ENCODE results near the gene TASP1. TPM values are rescaled to one million over a fixed set of nuclear protein-coding genes. Genes with fewer than 3 reads are reported as not detected.
"Not testable (repeated sequence)": the region's sequence is repeated elsewhere in the genome, so short reads cannot be mapped to it uniquely, and the experiment has no call there.

The TASP1 gene
- total RNA-seq, 1 donor from 2014 or later: 10.3 TPM

GRCh38 chr20:13487202-13487601 is 151.5 kb downstream of the TASP1 start:
- Histone ChIP-seq H3K9me3 (ENCODE audit: insufficient read depth, low read depth, low read length) (no peaks in the 10 kb centered on the region), H2AFZ (ENCODE audit: low read depth, low read length) (no peak overlapping the region), H3K27me3 (ENCODE audit: insufficient read depth, low read length) (no peaks in the 10 kb centered on the region), H3K4me2 (ENCODE audit: low read length) (no peak overlapping the region), H3K9ac (ENCODE audit: low read length) (no peak overlapping the region), H3K27ac (ENCODE audit: low read depth, low read length) (no peak overlapping the region), H4K20me1 (ENCODE audit: insufficient read depth, low read length) (no peaks in the 10 kb centered on the region), H3K4me1 (ENCODE audit: insufficient read depth, low read length) (peaks cover 5% of the 10 kb centered on the region), H3K79me2 (ENCODE audit: insufficient read depth, low read length) (no peaks in the 10 kb centered on the region), H3K4me3 (ENCODE audit: insufficient read depth, low read depth, low read length) (no peak overlapping the region), H3K36me3 (ENCODE audit: insufficient read depth, low read length) (peaks cover 5% of the 10 kb centered on the region)
- Mint-ChIP-seq H3K9me3 (ENCODE audit: unreplicated experiment) (peaks cover 3% of the 10 kb centered on the region), H3K27ac (ENCODE audit: unreplicated experiment) (no peak overlapping the region), H3K27me3 (ENCODE audit: low read depth, unreplicated experiment) (no peaks in the 10 kb centered on the region), H3K4me1 (ENCODE audit: low read depth, unreplicated experiment) (peaks cover 10% of the 10 kb centered on the region), H3K4me3 (ENCODE audit: unreplicated experiment) (no peak overlapping the region), H3K36me3 (ENCODE audit: low read depth, unreplicated experiment) (peaks cover 6% of the 10 kb centered on the region)
- DNase-seq (ENCODE audit: low read depth): no peak
- TF ChIP-seq CTCF (IDR thresholded peaks at IDR 0.05; ENCODE audit: insufficient read depth, low read depth, low read length): no peak
- no peak for TF ChIP-seq EZH2 (IDR thresholded peaks at IDR 0.05; ENCODE audit: insufficient read depth, low read length)
- no peak for FAIRE-seq

- FAIRE-seq: no peak
- Mint-ChIP-seq H3K4me1 (ENCODE audit: low read depth, unreplicated experiment) (peaks cover 5% of the 10 kb centered on the region), H3K4me3 (ENCODE audit: unreplicated experiment) (no peak overlapping the region), H3K27me3 (ENCODE audit: low read depth, unreplicated experiment) (no peaks in the 10 kb centered on the region), H3K9me3 (ENCODE audit: unreplicated experiment) (peaks cover 3% of the 10 kb centered on the region), H3K36me3 (ENCODE audit: low read depth, unreplicated experiment) (peaks cover 8% of the 10 kb centered on the region), H3K27ac (ENCODE audit: unreplicated experiment) (no peak overlapping the region)
- H3K4me3 ChIP-seq (ENCODE audit: insufficient read depth, low read depth, low read length): no peak overlapping the region
- no peak for DNase-seq (ENCODE audit: low read depth)
- H2AFZ ChIP-seq (ENCODE audit: low read depth, low read length): no peak overlapping the region
- no peak overlapping the region for H3K27ac ChIP-seq (ENCODE audit: low read depth, low read length)
- TF ChIP-seq CTCF (IDR thresholded peaks at IDR 0.05; ENCODE audit: insufficient read depth, low read depth, low read length) (no peak), EZH2 (IDR thresholded peaks at IDR 0.05; ENCODE audit: insufficient read depth, low read length) (no peak)
- no peaks in the 10 kb centered on the region for H3K27me3 ChIP-seq (ENCODE audit: insufficient read depth, low read length)
- no peak overlapping the region for H3K4me2 ChIP-seq (ENCODE audit: low read length)
- H4K20me1 ChIP-seq (ENCODE audit: insufficient read depth, low read length): no peaks in the 10 kb centered on the region
- H3K36me3 ChIP-seq (ENCODE audit: insufficient read depth, low read length): peaks cover 5% of the 10 kb centered on the region
- no peaks in the 10 kb centered on the region for H3K9me3 ChIP-seq (ENCODE audit: insufficient read depth, low read depth, low read length)
- H3K79me2 ChIP-seq (ENCODE audit: insufficient read depth, low read length): no peaks in the 10 kb centered on the region
- H3K9ac ChIP-seq (ENCODE audit: low read length): no peak overlapping the region
- peaks cover 1% of the 10 kb centered on the region for H3K4me1 ChIP-seq (ENCODE audit: insufficient read depth, low read length)
Measured at GRCh38 chr20:13486694-13487093, 152.0 kb downstream of the TASP1 start.

- Histone ChIP-seq H3K9me3 (ENCODE audit: insufficient read depth, low read depth, low read length) (no peaks in the 10 kb centered on the region), H3K79me2 (ENCODE audit: insufficient read depth, low read length) (no peaks in the 10 kb centered on the region), H3K4me1 (ENCODE audit: insufficient read depth, low read length) (no peaks in the 10 kb centered on the region), H4K20me1 (ENCODE audit: insufficient read depth, low read length) (no peaks in the 10 kb centered on the region), H3K9ac (ENCODE audit: low read length) (no peak overlapping the region), H3K4me3 (ENCODE audit: insufficient read depth, low read depth, low read length) (no peak overlapping the region), H3K36me3 (ENCODE audit: insufficient read depth, low read length) (peaks cover 5% of the 10 kb centered on the region), H3K27ac (ENCODE audit: low read depth, low read length) (no peak overlapping the region), H3K4me2 (ENCODE audit: low read length) (no peak overlapping the region), H3K27me3 (ENCODE audit: insufficient read depth, low read length) (no peaks in the 10 kb centered on the region), H2AFZ (ENCODE audit: low read depth, low read length) (no peak overlapping the region)
- no peaks in the 10 kb centered on the region for H3K4me1 Mint-ChIP-seq (ENCODE audit: low read depth, unreplicated experiment)
- H3K4me3 Mint-ChIP-seq (ENCODE audit: unreplicated experiment): no peak overlapping the region
- H3K27ac Mint-ChIP-seq (ENCODE audit: unreplicated experiment): no peak overlapping the region
- TF ChIP-seq CTCF (IDR thresholded peaks at IDR 0.05; ENCODE audit: insufficient read depth, low read depth, low read length): no peak
- TF ChIP-seq EZH2 (IDR thresholded peaks at IDR 0.05; ENCODE audit: insufficient read depth, low read length): no peak
- H3K27me3 Mint-ChIP-seq (ENCODE audit: low read depth, unreplicated experiment): no peaks in the 10 kb centered on the region
- H3K36me3 Mint-ChIP-seq (ENCODE audit: low read depth, unreplicated experiment): peaks cover 12% of the 10 kb centered on the region
- H3K9me3 Mint-ChIP-seq (ENCODE audit: unreplicated experiment): peaks cover 3% of the 10 kb centered on the region
- DNase-seq (ENCODE audit: low read depth) (no peak), FAIRE-seq (no peak)
Measured at GRCh38 chr20:13485576-13485975, 153.2 kb downstream of the TASP1 start.

- not testable (repeated sequence) for H3K27ac Mint-ChIP-seq (ENCODE audit: unreplicated experiment); H3K9me3 ChIP-seq (ENCODE audit: insufficient read depth, low read depth, low read length); H3K27ac ChIP-seq (ENCODE audit: low read depth, low read length); H3K27me3 Mint-ChIP-seq (ENCODE audit: low read depth, unreplicated experiment); DNase-seq (ENCODE audit: low read depth); H2AFZ ChIP-seq (ENCODE audit: low read depth, low read length); H3K9ac ChIP-seq (ENCODE audit: low read length); H3K4me2 ChIP-seq (ENCODE audit: low read length); H3K79me2 ChIP-seq (ENCODE audit: insufficient read depth, low read length); H4K20me1 ChIP-seq (ENCODE audit: insufficient read depth, low read length); H3K4me3 Mint-ChIP-seq (ENCODE audit: unreplicated experiment); H3K27me3 ChIP-seq (ENCODE audit: insufficient read depth, low read length); H3K9me3 Mint-ChIP-seq (ENCODE audit: unreplicated experiment); FAIRE-seq; H3K4me1 ChIP-seq (ENCODE audit: insufficient read depth, low read length); H3K4me1 Mint-ChIP-seq (ENCODE audit: low read depth, unreplicated experiment); H3K36me3 ChIP-seq (ENCODE audit: insufficient read depth, low read length); H3K4me3 ChIP-seq (ENCODE audit: insufficient read depth, low read depth, low read length)
- H3K36me3 Mint-ChIP-seq (ENCODE audit: low read depth, unreplicated experiment): peaks cover 12% of the 10 kb centered on the region
Measured at GRCh38 chr20:13485019-13485418, 153.7 kb downstream of the TASP1 start.
